Measurements from ENCODE around the gene MRPL48.
"Not testable (repeated sequence)": the region's sequence is repeated elsewhere in the genome, so short reads cannot be mapped to it uniquely, and the experiment has no call there.

The MRPL48 gene

DNA sequence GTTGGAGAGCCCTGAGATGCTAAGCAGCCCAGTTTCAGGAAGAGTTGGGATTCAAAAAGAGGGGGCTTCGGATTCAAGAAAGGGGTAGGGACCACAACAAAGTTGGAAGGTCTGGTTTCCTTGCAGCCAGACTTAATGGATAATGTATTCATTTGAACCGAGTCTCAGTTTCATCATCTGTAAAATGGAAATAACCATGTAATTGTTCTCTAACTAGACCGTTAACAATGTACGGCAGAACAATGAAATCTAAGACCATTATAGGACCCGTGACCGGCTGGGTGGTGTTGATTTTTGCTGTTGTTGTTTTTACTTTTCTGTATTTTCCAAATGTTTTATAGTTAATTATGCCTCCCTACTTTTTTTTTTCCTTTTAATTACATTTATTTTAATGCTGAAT is 6.4 kb upstream of the MRPL48 start:
- DNase-seq = no peak

DNA sequence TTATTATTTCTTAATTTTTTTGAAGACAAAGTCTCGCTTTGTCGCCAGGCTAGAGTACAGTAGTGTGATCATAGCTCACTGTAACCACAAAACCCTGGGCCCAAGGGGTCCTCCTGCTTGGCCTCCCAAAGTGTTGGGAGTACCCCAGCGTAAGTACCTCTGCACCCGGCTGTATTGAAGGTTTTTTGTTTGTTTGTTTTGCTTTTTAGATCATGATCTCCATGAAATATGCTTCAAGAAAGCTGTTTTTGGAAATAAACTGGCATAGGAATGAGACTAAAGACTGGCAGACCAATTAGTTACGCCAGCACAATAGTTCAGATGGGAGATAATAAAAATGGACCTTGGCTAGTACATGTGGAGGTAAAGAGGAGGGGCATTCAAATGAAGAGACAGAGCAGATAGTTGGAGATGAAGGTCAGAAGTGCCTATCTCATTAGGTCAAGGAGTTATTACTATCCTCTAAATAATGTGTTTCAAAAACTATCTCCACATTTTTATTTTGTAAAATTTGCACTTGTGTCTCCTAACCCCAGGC is 4.1 kb upstream of the MRPL48 start:
- DNase-seq = no peak

DNA sequence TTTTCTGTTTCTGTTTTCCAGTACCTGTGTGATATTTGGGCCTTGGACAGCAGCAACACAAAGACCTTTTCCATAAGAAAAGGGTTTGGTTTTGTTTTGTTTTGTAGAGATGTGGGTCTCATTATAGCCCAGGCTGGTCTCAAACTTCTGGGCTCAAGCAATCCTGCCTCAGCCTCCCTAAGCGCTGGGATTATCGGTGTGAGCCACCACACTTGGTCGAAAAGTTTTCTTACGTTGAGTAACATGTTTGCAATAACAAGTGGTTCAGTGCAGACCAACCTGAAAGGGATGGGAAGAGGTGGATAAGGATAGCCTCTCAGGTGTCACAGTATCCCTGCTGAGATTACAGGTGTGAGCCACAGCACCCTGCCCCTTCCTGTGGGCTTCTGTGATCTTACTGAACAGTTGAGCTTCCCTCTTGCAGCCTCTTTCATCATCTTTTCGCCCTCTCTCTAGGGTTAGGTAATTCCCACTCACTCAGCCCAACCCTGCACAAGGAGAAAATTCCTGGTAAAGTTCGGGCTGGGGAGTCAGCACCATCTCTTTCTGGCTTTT is 3.5 kb upstream of the MRPL48 start:
- DNase-seq = no peak

DNA sequence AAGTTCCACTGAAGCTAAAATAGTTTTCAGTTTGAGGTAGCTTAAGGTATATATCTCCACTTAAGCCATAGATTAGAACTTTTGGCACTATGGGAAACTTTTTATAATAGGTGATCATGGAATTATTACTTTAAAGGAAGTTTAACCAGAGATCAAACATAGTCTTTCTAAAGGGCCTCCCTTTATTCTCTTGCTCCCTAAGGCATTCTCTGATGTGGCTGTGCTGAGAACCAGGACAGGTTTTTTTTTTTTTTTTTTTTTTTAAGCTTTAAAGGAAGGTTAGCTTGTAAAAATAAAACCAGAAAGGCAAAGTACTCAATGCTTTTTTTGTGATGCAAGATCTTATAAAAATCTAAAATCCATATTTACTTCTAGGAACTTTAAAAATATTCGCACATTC is 2.9 kb upstream of the MRPL48 start:
- no peak for DNase-seq

DNA sequence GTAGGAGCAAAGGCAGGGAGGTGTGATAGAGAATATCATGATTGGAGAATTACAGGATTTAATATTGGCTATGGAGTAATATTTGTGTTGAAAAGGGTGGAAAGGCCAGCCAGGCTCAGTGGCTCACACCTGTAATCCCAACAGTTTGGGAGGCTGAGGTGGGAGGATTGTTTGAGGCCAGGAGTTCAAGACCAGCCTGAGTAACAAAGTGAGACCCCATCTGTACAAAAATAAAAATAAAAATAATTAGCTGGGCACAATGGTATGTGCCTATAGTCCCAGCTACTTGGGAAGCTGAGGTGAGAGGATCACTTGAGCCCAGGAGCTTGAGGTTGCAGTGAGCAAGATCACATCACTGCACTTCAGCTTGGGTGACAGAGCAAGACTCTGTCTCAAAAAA is 2.2 kb upstream of the MRPL48 start:
- DNase-seq = not testable (repeated sequence)

DNA sequence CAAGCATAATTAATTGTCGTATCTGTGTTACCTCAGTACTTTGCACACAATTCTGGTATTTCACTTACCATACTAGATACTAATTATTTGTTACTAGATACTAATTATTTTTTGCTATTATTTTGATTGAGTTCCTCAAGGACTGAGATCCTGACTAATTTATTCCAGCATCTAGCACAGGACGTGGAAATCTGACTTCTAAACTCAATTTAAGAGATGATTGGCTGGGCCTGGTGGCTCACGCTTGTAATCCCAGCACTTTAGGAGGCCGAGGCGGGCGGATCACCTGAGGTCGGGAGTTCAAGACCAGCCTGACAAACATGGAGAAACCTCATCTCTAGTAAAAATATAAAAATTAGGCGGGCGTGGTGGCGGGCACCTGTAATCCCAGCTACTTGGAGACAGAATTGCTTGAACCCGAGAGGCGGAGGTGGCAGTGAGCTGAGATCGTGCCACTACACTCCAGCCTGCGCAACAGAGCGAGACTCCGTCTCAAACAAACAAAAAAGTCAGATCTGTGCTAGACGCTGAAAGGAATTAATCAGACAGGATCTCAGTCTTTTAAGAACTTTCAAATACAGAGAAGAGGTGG is 527 bp upstream of the MRPL48 start:
- DNase-seq = no peak

DNA sequence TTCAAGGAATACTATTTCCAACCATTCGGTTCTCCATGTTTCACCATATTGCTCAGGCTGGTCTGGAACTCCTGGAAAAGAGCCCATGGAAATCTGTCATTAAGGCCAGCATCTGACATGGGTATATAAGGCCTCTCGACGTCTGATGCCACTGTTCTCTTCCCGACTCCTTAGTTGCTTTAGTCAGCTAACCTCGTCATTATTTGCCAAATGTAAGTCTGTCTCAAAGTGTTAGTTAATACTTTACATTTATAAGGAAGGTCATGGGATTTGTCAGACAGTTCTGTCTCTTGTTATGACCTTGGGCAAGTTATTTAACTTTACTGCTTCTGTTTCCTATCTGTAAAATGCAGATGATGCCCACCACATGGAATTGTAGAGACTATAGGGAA is 1.6 kb downstream of the MRPL48 start:
- no peak for DNase-seq

DNA sequence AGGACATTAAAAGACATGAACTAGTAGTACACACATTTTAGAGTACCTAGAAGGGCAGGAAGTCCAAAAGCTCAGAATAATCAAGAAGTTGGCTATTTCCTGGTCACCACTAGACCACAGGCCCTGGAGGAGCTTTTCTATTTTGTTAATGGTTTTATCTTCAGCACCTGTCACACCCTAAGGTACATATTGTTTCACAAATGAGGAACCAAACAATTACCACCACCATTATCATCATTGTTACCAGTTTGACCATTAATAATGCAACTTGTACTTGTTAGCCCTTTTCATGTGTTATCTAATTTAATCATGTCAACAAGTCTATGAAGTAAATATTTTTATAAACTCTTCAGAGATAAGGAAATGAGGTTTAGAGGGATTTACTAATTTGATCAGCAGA is 4.9 kb downstream of the MRPL48 start:
- no peak for DNase-seq

DNA sequence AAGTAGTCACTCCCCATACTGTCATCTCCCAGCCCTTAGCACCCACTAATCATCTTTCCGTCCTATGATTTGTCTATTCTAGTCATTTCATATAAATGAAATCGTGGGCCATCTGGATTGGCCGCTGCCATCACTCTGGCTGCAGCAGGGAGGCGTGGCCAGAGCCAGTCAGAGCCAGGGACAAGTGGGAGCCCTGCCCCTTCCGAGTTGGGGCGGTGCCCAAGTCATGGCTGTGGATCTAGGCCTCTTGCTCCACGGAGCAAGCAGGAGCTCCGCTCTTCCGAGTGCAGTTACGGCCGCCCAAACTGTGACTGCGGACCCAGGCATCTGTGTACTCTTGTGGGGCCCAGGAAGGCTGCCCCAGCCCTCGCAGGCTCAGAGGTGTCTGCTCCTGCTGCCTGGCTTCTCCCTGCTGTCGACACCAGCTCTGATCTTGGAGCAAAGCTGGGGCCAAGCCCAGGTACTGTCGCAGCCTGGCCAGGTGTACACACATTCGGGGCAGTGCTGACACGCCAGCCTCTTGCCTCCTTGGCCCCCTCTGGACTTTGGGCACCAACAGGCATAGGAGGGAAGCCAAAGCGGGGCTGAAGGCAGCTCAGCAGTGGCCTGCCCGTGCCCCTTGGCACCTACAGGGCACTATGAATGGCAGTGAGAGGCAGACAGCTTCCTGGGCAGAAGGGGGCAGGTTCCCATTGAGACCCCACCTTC is 8.4 kb downstream of the MRPL48 start:
- DNase-seq = no peak

DNA sequence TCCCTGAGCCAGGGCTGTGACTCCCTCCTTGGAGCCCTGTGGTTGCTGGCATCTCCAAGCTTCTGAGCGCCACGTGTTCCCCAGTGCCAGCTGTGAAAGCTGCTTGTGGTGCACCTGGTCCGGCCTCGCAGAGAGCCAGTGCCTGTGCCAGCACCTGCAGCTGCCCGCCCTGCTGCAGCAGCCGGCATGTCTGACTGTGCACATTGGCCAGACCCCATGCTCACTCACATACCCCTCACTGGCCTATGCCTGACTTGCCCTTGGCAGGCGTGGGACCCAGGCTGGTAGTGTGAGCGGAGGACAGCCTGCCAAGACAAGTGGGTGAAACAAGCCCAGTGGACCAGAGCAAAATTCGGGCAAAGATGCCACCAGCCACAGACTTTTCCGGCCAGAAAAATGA is 9.8 kb downstream of the MRPL48 start:
- no peak for DNase-seq

DNA sequence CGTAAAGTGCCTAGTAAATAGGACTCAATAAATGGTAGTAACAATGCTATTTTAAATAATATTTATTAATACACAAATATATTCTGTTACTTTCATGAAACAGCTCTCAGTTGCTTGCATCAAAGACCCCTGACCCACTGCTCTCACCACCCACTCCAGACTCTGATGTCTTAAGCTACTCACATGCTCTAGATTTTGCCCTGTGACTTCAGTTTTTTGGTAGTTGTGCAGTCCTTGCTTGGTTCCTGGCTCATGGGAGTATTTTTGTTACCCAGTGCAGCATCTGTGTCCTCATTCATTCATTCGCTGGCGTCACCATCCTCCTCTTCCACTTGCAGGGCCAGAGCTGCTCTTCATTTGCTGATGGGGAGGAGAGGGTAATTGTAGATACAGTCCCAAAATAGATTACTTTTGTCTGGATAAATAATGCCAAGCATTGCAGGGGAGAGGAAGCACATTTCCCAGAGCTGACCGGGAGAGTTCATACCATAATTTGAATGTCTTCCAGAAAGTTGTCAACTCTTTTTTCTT is 12.7 kb downstream of the MRPL48 start:
- no peak for DNase-seq

DNA sequence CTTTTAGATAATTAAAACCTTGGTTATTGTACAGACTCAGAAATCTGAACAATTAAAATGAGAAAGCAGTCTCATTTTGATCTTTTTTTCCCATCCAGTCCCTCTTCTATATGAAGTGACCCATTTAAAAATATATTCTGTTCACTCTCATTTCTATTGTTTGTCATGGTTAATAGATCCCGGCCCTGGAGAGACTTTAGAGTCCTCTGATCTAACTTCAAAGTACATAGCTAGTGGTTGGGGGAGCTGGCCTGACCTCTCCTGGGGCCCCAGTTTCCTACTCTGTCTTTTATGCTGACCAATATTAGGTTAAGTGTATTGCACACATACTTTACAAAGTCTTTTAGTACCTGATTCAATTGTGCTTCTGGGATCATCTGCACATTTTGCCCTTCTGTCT is 13.5 kb downstream of the MRPL48 start:
- DNase-seq = no peak

DNA sequence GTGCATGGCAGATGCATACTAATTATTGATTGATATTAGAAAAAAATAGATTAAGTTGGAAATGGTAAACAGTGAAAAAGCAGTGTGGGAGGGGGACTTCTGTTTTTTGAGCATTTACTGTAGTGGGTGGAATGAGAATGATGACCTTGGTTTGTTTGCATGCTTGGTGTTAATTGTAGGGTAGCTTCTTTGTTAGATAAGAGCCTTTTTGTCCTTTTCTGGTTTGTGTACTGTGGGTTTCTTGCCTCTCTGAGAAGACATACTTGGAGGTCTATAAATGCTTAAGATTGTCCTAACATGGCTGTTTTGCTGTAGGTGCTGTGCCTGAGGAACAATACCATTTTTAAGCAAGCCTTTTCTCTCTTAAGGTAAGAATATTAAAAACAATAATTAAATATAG is 17.0 kb downstream of the MRPL48 start:
- DNase-seq = no peak

DNA sequence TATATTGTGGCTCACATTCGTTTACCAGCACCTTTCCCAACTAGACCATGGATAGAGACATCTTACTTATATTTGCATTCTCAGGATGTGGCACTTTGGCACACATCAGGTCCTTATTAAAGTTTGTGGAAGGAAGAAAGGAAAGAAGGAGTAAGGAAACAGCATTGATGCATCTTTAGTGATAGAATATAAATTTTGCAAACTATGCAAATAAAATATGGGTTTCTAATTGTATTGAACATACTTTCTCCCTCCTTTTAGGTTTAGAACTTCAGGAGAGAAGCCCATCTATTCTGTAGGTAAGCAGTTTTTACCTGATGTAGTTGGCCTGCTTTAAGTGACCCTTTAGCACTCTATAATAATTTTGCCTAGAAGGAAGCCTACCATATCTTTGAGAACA is 20.4 kb downstream of the MRPL48 start:
- no peak for DNase-seq

DNA sequence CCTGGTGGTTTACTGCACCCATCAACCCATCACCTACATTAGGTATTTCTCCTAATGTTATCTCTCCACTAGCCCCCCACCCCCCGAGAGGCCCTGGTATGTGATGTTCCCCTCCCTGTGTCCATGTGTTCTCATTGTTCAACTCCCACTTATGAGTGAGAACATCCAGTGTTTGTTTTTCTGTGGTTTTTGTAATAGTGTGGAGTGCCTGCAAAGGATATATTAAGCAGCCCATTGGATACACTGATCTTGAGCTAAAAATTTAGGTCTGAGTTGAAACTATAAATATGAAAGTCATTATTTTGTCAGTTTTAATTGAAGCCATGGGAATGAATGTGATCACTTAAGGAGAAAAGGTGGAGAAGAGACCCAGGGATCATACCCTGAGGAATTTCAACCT is 23.0 kb downstream of the MRPL48 start:
- no peak for DNase-seq

DNA sequence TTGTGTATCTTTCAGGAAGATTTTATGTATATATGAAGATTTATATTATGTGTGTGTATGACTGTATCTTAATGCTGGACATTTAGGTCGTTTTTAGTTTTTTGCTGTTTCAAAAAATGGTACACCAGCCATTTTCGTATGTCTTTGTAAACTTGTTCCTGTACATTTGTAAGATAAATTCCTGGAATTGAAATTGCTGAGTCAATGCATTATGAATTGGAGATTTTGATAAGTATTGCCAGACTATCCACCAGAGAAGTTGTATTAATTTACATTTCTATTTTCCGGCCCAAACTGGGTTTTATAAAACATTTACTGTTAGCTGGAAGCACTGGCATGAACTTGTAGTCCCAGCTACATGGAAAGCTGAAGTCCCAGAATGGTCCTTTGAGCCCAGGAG is 24.6 kb downstream of the MRPL48 start:
- no peak for DNase-seq

DNA sequence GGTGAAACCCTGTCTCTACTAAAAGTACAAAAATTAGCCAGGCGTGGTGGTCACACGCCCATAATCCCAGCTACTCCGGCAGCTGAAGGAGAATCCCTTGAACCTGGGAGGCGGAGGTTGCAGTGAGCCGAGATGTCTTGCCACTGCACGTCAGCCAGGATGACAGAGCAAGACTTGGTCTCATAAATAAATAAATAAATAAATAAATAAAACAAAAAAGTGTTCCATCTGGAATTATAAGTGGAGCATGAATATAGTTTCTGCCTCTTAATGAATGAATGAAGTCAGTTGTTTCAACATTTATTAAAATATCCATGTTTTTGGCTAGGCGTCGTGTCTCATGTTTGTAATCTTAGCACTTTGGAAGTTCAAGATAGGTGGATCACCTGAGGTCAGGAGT is 27.1 kb downstream of the MRPL48 start:
- no peak for DNase-seq

DNA sequence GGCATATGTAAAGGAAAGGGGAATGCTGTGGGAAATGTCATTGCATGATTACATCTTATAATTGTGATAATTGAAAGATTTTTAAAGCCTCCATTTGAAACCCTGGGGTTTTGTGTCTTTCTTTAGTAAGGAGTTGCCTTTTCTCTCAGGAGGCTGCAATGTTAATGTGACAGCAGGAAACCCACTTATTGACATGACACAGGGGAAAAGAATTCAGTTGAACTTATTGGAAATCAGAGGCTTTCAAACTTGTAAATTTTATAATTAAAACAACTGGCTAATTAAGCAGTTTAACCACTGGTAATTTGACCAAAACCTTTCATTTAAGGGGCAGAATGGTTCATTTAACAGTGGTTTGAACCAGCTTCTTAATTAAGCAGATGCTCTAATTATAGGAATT is 31.2 kb downstream of the MRPL48 start:
- no peak for DNase-seq

DNA sequence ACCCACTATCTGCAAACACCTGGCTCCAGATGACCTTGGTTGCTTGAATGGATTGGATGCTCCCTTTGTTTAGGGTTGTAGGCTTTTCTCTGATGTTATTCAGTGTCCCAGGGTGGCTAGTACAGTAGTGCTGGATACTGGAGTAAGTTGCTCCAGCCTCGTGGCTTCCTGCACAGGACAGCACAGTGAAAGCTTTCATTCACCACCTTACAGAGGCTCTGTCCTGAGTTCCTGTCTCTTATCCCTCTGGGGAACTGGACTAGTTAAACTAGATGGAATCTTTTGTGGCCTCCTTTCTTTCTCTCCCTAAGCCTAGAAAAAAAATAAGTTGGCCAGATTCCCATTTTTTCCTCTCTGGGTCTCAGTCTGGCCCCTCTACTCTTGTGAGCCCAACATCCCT is 42.6 kb downstream of the MRPL48 start:
- DNase-seq = no peak

DNA sequence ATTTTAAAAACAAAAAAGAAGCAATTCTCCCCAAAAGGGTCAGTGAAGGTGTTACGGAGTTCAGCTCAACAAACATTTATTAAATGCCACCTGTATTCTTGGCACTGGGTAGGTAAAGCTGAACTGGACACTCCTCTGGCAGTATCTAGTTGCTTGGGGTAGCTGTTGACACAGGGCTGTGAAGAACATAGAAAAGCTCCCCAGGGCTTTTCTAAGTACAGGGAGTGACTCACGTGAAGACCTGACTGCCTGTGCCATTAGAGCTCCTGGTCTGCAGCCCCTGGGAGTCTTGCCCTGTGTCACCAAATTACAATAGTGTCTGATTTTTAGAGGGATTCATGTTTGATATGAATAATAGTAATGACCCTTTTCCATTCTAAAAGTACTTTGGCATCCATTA is 45.4 kb downstream of the MRPL48 start:
- DNase-seq = no peak

DNA sequence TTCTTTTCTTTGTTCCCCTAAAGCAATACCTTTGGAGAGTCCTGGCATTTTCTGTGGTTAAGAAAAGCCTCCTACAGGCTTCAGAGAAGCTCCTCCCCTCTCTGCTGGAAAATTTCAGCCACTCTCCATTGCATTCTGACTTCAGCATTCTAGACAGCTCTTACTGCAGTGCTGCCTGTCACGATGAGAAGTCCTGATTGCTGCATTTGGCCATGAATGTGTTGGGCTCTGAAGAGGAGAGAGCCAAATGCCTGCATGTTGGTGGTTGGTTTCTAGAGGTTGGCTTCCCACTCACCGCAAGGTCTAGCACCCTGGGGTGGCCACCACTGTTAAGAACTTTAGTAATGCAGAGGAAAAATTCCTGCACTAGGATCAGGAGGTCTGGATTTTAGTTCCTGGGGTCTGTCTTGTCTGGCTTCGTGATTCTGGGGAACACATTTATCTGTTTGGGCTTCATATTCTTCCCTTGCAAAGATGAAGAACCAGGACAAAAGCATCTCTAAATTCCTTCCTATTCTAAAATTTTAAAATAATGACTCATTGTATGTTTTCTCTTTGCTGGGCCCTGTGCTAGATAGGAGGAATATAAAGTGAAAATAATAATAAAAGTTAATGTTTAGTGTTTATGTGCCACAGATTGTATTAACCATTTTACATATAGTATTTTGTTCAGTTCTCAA is 50.9 kb downstream of the MRPL48 start:
- DNase-seq = no peak

DNA sequence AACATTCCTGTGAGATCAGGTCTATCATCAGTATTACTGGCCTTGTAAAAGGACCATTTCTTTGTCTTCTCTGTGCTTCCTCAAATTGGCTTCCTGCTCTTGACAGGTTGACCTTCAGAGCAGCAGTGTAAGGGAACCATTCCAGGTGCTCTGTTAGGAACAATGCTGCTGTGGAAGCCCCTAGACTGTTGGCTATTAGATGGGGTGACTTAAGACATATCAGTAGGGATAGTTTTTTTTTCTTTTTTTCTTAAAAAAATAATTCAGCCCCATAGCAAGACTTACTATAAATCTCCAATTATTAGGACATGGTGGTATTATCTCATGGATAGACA is 51.4 kb downstream of the MRPL48 start:
- no peak for DNase-seq

DNA sequence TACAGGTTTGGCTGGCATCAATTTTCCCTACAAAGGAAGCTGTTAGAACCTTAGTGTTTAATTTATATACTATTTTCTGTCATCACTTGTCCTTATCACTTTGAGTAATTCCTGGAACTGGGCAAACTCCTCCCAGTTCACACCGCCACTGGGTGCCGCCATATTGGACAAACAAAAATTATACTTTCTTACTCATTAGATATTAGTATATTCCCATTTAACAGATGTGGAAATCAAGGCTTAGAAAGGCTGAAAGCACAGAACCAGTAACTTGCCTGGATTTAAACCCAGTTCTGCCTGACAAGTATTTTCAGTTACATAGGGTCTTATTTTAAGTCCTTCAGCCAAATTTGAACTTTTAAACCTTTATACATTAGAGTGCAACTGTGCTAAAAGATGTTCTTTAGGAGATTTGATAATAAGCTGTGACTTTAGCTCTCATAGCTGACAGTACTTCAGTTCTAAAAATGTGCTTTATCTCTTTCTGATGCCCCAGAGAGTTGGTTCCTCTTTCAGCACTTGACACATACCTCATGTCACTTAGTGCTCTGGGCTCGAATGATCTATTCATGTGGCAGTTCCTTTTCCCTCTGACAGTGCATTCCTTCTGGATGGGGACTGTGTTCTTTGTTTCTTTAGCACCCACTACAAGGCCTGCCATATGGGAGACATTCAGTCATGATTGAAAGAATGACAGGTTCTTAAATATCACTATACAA is 63.5 kb downstream of the MRPL48 start:
- DNase-seq = no peak

Data from amniotic stem cell (primary cell).